Effector CD4-positive, alpha-beta T cell (primary cell): Measurements from ENCODE around the gene MGAT1.
"Not testable (repeated sequence)": the region's sequence is repeated elsewhere in the genome, so short reads cannot be mapped to it uniquely, and the experiment has no call there.

Experiments
- DNase-seq: peaks from one replicate; pipeline ENCODE4 v3.0.0-alpha.2; 2020
- total RNA-seq: gene quantifications from one replicate; lab custom pipeline; 2026; lab: John Stamatoyannopoulos, UW

The MGAT1 gene
- total RNA-seq, result 99.2 reads per million, percentile 82 among the genes with 10 or more reads in this experiment

DNA sequence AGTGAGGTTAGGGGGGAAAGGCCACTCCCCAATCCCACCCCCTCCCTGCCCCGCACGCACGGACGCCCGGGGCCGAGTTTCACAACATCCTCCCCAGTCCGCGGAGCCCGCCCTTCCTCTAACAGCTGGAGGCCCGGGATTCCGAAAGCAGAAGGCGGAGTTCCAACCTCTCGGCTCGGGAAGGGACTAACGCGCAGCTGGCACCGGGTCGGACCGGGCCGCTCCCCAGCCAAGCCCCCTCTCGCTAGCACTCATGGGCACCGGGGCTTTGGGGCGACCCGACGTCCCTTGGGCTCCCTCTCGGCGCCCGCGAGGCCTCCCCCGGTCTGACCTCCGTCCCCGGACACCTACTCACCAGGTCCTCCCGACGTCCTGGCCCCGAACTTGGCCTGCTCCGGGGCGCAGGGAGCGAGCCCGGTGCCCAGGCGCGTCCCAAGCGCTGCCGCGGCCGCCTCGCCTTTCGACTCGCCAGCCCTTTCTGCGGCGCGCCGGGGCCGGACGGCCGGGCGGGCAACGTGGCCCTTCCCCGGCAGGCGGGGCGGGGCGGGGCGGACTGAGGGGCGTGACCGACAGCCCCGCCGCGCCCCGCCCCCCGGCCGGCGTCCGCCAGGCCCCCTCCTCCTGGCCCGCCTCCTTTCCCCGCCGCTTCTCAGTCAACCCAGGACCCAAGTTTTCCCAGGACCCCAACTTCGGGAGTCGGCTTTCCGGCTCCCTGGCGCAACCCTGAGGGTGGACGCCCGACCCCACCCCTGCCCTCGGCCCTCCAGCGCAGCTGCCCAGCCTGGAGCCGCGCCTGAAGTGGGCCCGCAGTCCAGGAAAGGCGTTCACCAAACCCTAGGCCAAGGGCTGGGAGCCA, at the start of gene MGAT1:
Gene MGAT1, minus strand, starts transcription at position 482 of the 856 bp plus-strand sequence. CDS start 9,835 bp downstream, outside the sequence.
- peak; percentile 67 for DNase-seq

GRCh38 chr5:180850434-180851078, 48.0 kb upstream of the MGAT1 start:
- DNase-seq, result no peak

- no peak for DNase-seq
These were observed 47.2 kb upstream of the MGAT1 start for GRCh38 chr5:180849827-180850226.

- no peak for DNase-seq
These were observed 46.3 kb upstream of the MGAT1 start for GRCh38 chr5:180848878-180849277.

- DNase-seq, result no peak
These were observed 45.7 kb upstream of the MGAT1 start for GRCh38 chr5:180848265-180848664.

GRCh38 chr5:180847026-180847425, 44.4 kb upstream of the MGAT1 start:
- no peak for DNase-seq

DNA sequence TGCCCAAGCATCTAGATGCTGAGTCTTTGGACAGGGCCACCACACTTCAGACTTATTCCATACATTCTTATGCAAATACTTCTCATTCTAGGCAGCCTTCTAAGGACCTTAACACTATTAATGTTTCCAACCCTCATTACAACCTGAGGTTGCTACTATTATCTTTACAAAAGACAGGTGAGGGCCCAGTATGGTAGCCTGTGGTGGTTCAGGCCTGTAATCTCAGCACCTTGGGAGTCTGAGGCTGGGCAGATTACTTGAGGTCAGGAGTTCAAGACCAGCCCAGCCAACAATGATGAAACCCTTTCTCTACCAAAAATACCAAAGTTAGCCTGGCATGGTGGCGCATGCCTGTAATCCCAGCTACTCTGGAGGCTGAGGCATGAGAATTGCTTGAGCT, 42.3 kb upstream of the MGAT1 start:
- DNase-seq, result no peak

GRCh38 chr5:180844432-180844831, 41.8 kb upstream of the MGAT1 start:
- no peak for DNase-seq

- no peak for DNase-seq
These were observed 37.3 kb upstream of the MGAT1 start for GRCh38 chr5:180839935-180840334.

- DNase-seq, result no peak
These were observed 36.6 kb upstream of the MGAT1 start for GRCh38 chr5:180839227-180839626.

DNA sequence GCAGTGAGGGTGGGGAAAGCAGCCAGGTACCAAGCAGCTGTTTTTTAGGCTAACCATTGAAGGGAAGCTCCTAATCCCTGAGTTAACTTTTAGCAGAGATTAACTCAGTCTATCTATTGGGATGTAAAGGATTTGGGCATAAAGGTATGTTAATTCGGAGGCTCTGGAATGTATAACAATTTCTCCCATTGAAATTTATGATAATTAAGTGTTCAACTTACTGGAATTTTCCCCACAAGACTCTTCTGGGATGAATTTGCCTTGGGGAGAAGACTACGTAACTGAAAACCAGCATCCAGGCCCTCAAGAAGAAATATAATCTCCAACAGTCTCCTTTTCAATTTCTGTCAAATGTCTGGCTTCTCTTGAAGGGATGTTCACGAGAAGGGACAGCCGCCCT, 34.9 kb upstream of the MGAT1 start:
- no peak for DNase-seq

GRCh38 chr5:180832638-180833068, 30.0 kb upstream of the MGAT1 start:
- DNase-seq, result peak; percentile 27

- DNase-seq, result peak; percentile 62
These were observed 28.8 kb upstream of the MGAT1 start for GRCh38 chr5:180831139-180832093.

DNA sequence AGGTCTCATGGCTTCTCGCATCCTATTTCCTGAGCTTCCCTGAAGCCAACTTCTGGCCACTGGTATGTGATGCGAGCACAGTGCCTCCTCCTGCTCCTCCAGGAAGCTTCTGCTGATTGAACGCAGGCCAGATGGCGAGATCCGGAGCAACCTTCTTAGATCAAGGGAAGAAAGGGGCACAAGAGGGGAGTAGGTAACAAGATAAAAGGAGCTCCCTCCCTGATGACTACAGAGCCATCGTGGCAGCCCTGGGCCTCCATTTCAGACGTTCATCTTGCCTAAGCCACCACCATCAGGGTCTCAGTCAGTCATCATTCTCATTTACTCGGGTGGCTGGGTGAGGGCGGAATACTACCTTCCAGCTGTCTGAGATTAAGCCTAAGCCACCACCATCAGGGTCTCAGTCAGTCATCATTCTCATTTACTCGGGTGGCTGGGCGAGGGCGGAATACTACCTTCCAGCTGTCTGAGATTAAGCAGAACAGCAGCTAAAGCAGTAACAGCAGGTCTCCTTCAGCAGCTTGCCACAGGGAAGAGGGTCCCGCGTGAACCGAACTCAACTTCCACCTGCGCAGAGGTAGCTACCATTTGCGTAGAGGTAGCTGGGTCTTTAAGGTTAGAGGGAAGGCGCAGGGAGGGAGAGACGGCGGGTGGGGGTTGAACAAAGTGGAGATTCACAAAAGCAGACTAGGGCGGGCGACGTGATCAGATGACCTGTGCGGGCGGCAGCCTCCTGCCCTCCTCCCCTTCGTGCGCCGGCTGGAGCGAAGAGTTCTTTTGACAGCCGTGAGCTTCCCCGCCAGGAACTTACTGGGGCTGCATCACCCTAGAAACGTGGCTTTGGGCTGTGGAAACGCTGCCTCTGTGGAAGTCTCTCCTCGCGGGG, 27.9 kb upstream of the MGAT1 start:
- peak; percentile 59 for DNase-seq

GRCh38 chr5:180829726-180830125, 27.1 kb upstream of the MGAT1 start:
- DNase-seq, result no peak

DNA sequence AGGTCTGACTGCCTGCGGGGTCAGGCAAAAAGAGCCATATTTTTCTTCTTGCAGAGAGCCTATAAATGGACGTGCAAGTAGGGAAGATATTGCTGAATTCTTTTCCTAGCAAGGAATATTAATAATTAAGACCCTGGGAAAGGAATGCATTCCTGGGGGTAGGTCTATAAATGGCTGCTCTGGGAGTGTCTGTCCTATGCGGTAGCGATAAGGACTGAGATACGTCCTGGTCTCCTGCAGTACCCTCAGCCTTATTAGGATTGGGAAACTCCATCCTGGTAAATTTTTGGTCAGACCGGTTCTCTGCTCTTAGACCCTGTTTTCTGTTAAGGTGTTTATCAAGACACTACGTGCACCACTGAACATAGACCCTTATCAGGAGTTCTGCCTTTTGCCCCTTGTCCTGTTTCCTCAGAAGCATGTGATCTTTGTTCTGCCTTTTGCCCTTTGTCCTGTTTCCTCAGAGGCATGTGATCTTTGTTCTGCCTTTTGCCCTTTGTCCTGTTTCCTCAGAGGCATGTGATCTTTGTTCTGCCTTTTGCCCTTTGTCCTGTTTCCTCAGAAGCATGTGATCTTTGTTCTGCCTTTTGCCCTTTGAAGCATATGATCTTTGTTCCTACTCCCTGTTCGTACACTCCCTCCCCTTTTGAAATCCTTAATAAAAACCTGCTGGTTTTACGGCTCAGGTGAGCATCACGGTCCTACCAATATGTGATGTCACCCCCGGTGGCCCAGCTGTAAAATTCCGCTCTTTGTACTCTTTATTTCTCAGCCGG, 26.3 kb upstream of the MGAT1 start:
- DNase-seq, result not testable (repeated sequence)

- not testable (repeated sequence) for DNase-seq
These were observed 24.8 kb upstream of the MGAT1 start for GRCh38 chr5:180827374-180827773.

GRCh38 chr5:180825768-180826525, 23.3 kb upstream of the MGAT1 start:
- DNase-seq, result no peak

DNA sequence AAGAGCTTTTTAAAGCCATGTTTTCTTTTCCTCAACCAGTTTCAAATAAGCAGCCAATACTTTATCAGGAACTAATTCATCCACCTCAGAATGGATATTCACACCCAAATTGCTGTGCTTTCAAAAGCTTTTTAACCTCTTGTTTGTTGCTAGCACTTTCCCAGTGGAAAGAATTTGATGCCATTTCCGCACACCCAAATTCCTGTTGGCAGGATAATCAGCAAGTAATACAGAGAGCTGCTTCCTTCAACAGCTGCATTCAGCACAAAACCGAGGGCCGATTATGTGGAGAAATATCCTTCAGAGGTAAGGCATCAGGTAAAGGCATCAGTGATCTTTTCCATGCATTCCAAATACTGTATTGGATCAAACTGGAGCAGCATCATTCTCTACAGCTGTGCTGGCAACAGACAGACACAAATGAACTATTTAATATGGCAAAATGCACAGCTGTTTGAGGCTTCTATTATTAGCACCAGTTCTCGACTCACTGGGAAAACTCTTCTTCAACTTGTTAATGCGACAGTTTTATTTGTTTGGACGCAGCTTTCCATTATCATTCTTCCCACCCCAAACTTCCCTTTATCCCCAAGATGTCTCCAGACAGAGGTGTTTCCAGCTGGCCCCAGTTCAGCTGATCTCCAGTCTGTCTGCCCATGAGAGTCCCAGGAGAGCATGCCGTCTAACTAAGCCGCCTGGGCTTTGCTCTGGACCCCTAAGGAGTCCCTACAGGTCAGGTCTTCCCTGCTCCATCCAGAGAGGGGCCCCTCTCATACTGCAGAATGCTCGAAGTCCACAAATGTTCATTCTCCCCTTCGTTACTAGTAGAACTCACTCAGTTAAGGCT, 22.2 kb upstream of the MGAT1 start:
- no peak for DNase-seq
